Brain microvascular endothelial cell (primary cell): ENCODE data around the gene MORF4L2.

Source experiments
- DNase-seq: peaks from one replicate; pipeline ENCODE4 v3.0.0-alpha.2; 2020
- H3K27ac ChIP-seq: fragments of 250-450 bp; sonication (Bioruptor Pico); 2 replicates; pipeline ENCODE4 v1.5.1; 2020; ENCODE audit warnings: mild to moderate bottlenecking, moderate library complexity
- H3K27me3 ChIP-seq: fragments of 250-450 bp; sonication (Bioruptor Pico); replicated peaks from 2 replicates; pipeline ENCODE4 v1.5.1; 2020; ENCODE audit warnings: mild to moderate bottlenecking
- H3K36me3 ChIP-seq: fragments of 250-450 bp; sonication (Bioruptor Pico); replicated peaks from 2 replicates; pipeline ENCODE4 v1.5.1; 2020; ENCODE audit warnings: mild to moderate bottlenecking
- H3K4me3 ChIP-seq: 2 replicates; pipeline ENCODE4 v1.5.1; 2011; ENCODE audit warnings: low read depth, mild to moderate bottlenecking, control low read depth, low read length, moderate library complexity
- in situ Hi-C: cut with HindIII; loops from 2 replicates; pipeline ENCODE4 v1.10.0; 2017; ENCODE audit warnings: low sequenced_read_pairs, low pct_ligation_motif_present
- TF ChIP-seq, protein P1 (sequence below): IDR thresholded peaks from 2 replicates; pipeline ENCODE4 v1.5.1; 2011; ENCODE audit warnings: low read depth, mild to moderate bottlenecking, moderate library complexity, low read length, control low read depth, inconsistent platforms; ENCODE audit errors: missing control alignments

The MORF4L2 gene

DNA sequence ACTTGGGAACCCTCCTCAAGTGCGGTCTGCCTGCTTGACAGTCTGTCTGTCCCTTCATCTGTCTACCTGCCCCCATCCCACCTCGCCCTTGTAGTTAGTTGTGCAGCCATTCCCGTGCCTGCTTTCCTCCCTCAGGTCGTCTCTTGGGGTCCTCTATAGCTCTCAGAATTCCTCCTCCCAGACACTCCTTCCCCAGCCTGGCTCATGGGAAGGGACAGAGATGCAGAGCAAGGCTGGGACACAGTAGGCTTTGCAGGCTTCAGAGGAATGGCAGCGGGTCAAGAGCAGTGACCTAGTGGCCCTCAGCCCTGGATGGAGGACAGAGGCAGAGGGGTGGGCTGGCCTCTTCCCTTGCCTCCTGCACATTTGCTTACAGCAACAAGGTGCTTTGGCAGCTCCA lies 42.5 kb upstream of the MORF4L2 start:
- in situ Hi-C loops = no loop called here
- no peak for DNase-seq
- Histone ChIP-seq H3K27me3 (no peaks in the 10 kb centered on the region), H3K36me3 (no peaks in the 10 kb centered on the region), H3K27ac (no peak overlapping the region), H3K4me3 (no peak overlapping the region)
- TF ChIP-seq, protein P1, sequence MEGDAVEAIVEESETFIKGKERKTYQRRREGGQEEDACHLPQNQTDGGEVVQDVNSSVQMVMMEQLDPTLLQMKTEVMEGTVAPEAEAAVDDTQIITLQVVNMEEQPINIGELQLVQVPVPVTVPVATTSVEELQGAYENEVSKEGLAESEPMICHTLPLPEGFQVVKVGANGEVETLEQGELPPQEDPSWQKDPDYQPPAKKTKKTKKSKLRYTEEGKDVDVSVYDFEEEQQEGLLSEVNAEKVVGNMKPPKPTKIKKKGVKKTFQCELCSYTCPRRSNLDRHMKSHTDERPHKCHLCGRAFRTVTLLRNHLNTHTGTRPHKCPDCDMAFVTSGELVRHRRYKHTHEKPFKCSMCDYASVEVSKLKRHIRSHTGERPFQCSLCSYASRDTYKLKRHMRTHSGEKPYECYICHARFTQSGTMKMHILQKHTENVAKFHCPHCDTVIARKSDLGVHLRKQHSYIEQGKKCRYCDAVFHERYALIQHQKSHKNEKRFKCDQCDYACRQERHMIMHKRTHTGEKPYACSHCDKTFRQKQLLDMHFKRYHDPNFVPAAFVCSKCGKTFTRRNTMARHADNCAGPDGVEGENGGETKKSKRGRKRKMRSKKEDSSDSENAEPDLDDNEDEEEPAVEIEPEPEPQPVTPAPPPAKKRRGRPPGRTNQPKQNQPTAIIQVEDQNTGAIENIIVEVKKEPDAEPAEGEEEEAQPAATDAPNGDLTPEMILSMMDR = no peak

DNA sequence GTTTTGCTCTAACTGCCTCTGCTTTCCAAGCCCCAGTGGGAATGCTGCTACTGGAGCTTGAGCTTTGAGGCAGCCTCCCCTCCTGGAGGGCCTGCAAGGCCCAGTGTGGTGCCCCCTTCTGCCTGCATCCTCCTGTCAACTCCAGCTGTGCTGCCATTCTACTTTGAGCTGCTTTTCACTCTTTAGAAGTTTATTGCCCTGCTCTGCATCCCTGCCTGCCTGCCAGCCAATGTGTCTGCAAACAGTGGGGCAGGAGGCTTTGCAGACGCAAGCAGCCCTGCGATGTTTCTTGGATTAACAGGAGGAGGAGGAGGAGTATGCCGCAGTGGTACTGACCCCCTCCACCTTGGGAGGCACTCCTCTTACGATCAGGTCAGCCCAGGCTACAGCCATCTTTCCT lies 40.6 kb upstream of the MORF4L2 start:
- Histone ChIP-seq H3K4me3 (no peak overlapping the region), H3K36me3 (no peaks in the 10 kb centered on the region), H3K27me3 (no peaks in the 10 kb centered on the region), H3K27ac (no peak overlapping the region)
- in situ Hi-C loops = no loop called here
- TF ChIP-seq, protein P1 = no peak
- DNase-seq = no peak

DNA sequence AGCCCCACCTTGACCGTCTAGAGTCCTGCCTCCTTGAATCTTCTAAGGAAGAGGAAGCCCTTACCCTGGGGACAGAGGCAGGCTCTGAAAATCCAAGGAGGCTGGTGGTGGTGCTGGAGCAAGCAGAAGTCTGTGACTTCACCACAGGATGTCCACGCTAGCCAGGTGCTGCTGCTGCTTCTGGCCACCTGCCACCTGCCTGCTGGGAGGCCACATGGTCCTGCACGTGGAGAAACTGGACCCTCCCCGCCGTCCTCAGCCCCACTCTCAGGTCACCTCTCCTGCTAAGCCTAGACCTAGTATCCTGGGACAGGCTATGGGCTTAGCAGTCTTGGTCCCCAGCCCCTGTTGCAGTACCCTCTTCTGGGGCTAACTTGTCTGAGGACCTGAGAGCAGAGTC lies 40.0 kb upstream of the MORF4L2 start:
- no peak for DNase-seq
- H3K27me3 ChIP-seq = no peaks in the 10 kb centered on the region
- in situ Hi-C loops = no loop called here
- H3K4me3 ChIP-seq = no peak overlapping the region
- no peaks in the 10 kb centered on the region for H3K36me3 ChIP-seq
- TF ChIP-seq, protein P1 = no peak
- no peak overlapping the region for H3K27ac ChIP-seq

DNA sequence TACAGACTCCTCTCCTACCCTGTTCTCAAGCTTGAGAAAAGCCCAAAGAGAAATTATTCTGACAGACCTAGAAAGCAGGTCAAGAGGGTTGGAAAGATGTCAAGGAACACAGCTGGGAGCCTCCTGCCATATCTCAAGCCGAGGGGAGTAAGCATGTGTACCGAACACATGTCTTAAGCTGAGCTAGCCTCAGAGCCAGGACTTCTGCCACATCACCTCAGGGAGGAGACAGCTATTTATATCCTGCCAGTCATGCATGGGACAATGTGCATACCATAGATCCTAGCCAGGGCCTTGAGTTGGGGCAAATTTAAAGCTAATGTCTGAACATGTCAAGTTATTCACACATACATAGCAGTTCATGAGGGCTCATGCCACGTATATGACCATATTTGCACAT lies 36.0 kb upstream of the MORF4L2 start:
- TF ChIP-seq, protein P1 = no peak
- Histone ChIP-seq H3K36me3 (no peaks in the 10 kb centered on the region), H3K27me3 (no peaks in the 10 kb centered on the region), H3K27ac (no peak overlapping the region), H3K4me3 (no peak overlapping the region)
- DNase-seq = peak; percentile 20
- in situ Hi-C loops = no loop called here

DNA sequence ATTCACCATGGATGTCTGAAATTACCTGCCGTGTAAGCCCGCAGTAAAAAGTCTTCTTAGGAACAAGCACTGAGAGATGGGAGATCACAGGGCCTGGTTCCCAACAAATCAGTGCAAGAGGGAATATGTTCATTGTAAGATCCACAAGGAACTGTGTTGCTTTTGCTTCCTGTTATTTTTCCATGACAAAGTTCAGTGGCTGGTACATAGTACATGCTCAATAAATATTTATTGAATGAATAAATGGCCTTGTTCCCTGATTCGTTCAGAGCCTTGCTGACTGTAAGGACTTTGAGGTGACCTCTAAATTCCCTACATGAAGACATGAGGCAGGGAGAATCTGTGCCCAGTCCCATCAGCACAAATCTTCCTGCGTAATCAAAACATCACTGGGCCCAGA lies 31.6 kb upstream of the MORF4L2 start:
- H3K4me3 ChIP-seq = no peak overlapping the region
- H3K27me3 ChIP-seq = no peaks in the 10 kb centered on the region
- no peak overlapping the region for H3K27ac ChIP-seq
- DNase-seq = no peak
- TF ChIP-seq, protein P1 = no peak
- no peaks in the 10 kb centered on the region for H3K36me3 ChIP-seq
- in situ Hi-C loops = no loop called here

DNA sequence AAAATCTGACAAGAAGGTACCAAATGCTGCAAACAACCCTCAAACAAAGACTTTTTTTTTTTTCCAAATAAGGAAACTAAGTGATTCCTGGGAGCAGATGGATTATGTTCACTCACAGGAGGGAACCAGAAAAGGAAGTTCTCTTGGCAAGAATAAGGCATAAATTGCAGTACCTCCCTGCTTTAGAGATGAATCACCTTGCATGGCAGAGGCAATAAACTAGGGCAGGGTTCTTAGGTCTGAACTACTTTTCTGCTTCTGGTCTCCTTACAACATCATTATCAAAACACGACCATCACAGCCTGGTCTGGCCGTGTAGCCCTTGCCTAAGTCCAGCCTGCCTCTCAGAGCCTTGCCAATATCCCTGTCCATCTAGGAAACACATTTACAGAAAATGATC lies 30.5 kb upstream of the MORF4L2 start:
- in situ Hi-C loops = no loop called here
- DNase-seq = no peak
- TF ChIP-seq, protein P1 = no peak

More for the DNA sequence above, 30.5 kb upstream of the MORF4L2 start:
- Histone ChIP-seq H3K36me3 (no peaks in the 10 kb centered on the region), H3K27me3 (no peaks in the 10 kb centered on the region), H3K4me3 (no peak overlapping the region), H3K27ac (no peak overlapping the region)
